ENCODE results near the gene SLC10A6.

The SLC10A6 gene

GRCh38 chr4:86819561-86819960, 29.6 kb downstream of the SLC10A6 start:
- Histone ChIP-seq H3K4me1 (ENCODE audit: insufficient read depth, low read length) (no peaks in the 10 kb centered on the region), H3K36me3 (ENCODE audit: insufficient read depth, low read length) (no peaks in the 10 kb centered on the region)

DNA sequence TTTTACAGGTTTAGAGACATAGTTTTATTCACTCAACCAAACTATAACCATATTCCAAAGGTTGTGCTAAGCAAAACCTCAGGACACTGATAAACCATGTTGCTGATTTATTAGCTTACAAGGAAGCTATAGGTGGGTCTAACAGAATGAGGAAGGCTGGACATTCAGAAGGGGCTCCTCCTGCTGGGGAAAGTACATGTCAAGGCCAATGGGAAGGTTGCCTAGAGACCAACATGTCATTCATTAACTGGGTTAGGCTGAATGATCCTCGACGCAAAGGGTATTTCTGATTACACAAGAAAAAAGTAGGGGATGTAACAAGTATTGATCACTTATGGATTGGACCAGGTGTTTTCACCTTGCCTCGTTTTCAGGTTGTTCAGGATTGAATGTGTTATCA, 30.3 kb downstream of the SLC10A6 start:
- Histone ChIP-seq H3K27me3 (ENCODE audit: control insufficient read depth in 1 of 2, insufficient read depth in 2 of 2, low read length in 2 of 2) (no peaks in the 10 kb centered on the region), H3K4me3 (ENCODE audit: low read depth in 1 of 2, low read length in 2 of 2) (no peak overlapping the region), H3K9me3 (ENCODE audit: low read length) (no peaks in the 10 kb centered on the region), H3K9ac (ENCODE audit: low read length) (no peak overlapping the region), H3K4me1 (ENCODE audit: insufficient read depth, low read length) (no peaks in the 10 kb centered on the region), H3K36me3 (ENCODE audit: insufficient read depth, low read length) (no peaks in the 10 kb centered on the region), H3K27ac (ENCODE audit: low read depth, low read length) (no peak overlapping the region)

More at GRCh38 chr4:86819561-86819960, 29.6 kb downstream of the SLC10A6 start:
- H3K4me3 ChIP-seq (ENCODE audit: low read depth in 1 of 2, low read length in 2 of 2) = no peak overlapping the region
- H3K9ac ChIP-seq (ENCODE audit: low read length) = no peak overlapping the region
- H3K27me3 ChIP-seq (ENCODE audit: control insufficient read depth in 1 of 2, insufficient read depth in 2 of 2, low read length in 2 of 2) = no peaks in the 10 kb centered on the region
- no peaks in the 10 kb centered on the region for H3K9me3 ChIP-seq (ENCODE audit: low read length)
- H3K27ac ChIP-seq (ENCODE audit: low read depth, low read length) = no peak overlapping the region

GRCh38 chr4:86818211-86818610, 31.0 kb downstream of the SLC10A6 start:
- H3K4me1 ChIP-seq (ENCODE audit: insufficient read depth, low read length) = no peaks in the 10 kb centered on the region
- no peaks in the 10 kb centered on the region for H3K9me3 ChIP-seq (ENCODE audit: low read length)
- no peak overlapping the region for H3K27ac ChIP-seq (ENCODE audit: low read depth, low read length)
- no peaks in the 10 kb centered on the region for H3K27me3 ChIP-seq (ENCODE audit: control insufficient read depth in 1 of 2, insufficient read depth in 2 of 2, low read length in 2 of 2)
- H3K36me3 ChIP-seq (ENCODE audit: insufficient read depth, low read length) = no peaks in the 10 kb centered on the region
- H3K9ac ChIP-seq (ENCODE audit: low read length) = no peak overlapping the region
- no peak overlapping the region for H3K4me3 ChIP-seq (ENCODE audit: low read depth in 1 of 2, low read length in 2 of 2)

DNA sequence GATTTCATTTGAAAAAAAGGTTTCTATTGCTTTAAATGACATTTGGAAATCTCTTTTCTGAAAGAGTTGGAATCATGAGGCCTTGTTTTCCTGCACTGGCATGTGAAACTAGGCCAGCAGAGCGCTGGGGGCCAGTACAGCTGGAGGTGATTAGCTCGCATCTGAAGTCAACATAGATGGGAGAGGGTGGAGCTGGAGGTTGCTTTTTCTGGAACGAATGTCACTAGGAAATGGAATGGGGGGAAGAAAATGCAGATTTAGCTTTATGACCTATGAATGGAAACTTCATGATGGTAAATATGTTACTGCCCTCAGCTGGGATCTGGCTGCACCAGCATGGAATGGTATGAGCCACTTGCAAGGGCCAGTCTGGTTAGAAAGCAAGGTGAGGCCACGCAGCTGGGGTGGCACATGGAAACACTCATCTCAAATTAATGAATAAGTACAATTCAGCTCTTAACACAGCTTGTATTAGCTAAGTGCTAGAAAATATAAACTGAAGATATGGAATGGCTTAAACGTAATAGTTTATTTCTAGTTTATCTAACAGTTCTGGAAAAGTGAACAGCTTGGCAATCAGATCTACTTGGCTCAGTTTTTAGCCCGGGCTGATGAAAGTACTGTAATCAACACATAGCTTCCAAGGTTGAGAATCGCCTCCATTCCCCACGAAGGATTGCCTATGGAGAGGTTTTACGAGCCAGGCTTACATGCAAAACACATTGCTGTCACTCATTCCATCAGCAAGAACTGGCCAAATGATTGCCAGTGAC, 32.5 kb downstream of the SLC10A6 start:
- Histone ChIP-seq H3K27ac (ENCODE audit: low read depth, low read length) (no peak overlapping the region), H3K4me1 (ENCODE audit: insufficient read depth, low read length) (no peaks in the 10 kb centered on the region), H3K9me3 (ENCODE audit: low read length) (no peaks in the 10 kb centered on the region), H3K4me3 (ENCODE audit: low read depth in 1 of 2, low read length in 2 of 2) (no peak overlapping the region), H3K9ac (ENCODE audit: low read length) (no peak overlapping the region), H3K27me3 (ENCODE audit: control insufficient read depth in 1 of 2, insufficient read depth in 2 of 2, low read length in 2 of 2) (no peaks in the 10 kb centered on the region), H3K36me3 (ENCODE audit: insufficient read depth, low read length) (peaks cover under 1% of the 10 kb centered on the region)

DNA sequence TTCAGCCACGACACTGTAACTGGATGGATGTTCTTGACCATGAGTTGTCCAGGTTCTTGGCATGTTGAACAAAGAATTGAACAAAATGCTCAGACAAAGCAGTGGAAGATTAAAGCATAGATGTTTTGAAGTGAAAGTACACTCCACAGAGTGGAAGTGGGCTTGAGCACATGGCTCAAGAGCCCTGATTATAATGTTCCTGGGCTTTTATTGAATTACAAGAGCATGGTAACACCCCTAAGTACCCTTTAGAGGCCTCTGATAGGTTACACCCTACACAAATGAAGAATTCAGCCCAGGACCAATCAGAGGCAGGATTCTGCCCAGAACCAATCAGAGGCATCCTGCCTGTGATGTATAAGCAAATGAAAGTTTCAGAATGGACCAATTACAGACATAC, 33.5 kb downstream of the SLC10A6 start:
- Histone ChIP-seq H3K4me3 (ENCODE audit: low read depth in 1 of 2, low read length in 2 of 2) (no peak overlapping the region), H3K27me3 (ENCODE audit: control insufficient read depth in 1 of 2, insufficient read depth in 2 of 2, low read length in 2 of 2) (no peaks in the 10 kb centered on the region), H3K36me3 (ENCODE audit: insufficient read depth, low read length) (peaks cover 6% of the 10 kb centered on the region), H3K4me1 (ENCODE audit: insufficient read depth, low read length) (no peaks in the 10 kb centered on the region), H3K27ac (ENCODE audit: low read depth, low read length) (no peak overlapping the region), H3K9ac (ENCODE audit: low read length) (no peak overlapping the region), H3K9me3 (ENCODE audit: low read length) (no peaks in the 10 kb centered on the region)

DNA sequence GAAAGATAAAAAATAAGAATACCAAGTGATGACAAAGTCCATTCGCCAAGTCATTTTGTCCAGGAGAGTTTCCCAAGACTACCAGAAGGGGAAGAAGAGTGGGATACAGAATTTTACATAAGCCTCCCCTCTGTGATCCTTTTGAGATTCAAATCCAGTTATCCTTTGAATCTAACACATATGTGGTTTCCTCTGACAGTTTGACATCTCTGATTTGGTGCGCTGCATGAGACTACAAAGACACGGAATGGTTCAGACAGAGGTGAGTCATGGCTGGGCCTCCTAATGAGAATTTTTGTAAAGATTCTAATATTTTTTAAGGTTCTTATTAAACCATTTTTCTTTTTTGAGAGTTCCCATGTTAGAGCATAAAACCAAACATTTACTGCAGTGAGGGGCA, 38.3 kb downstream of the SLC10A6 start:
- no peak overlapping the region for H3K27ac ChIP-seq (ENCODE audit: low read depth, low read length)
- H3K36me3 ChIP-seq (ENCODE audit: insufficient read depth, low read length) = peaks cover 6% of the 10 kb centered on the region
- no peaks in the 10 kb centered on the region for H3K4me1 ChIP-seq (ENCODE audit: insufficient read depth, low read length)
- no peaks in the 10 kb centered on the region for H3K9me3 ChIP-seq (ENCODE audit: low read length)
- no peaks in the 10 kb centered on the region for H3K27me3 ChIP-seq (ENCODE audit: control insufficient read depth in 1 of 2, insufficient read depth in 2 of 2, low read length in 2 of 2)
- H3K9ac ChIP-seq (ENCODE audit: low read length) = no peak overlapping the region
- H3K4me3 ChIP-seq (ENCODE audit: low read depth in 1 of 2, low read length in 2 of 2) = no peak overlapping the region

GRCh38 chr4:86809809-86810208, 39.4 kb downstream of the SLC10A6 start:
- Histone ChIP-seq H3K27me3 (ENCODE audit: control insufficient read depth in 1 of 2, insufficient read depth in 2 of 2, low read length in 2 of 2) (no peaks in the 10 kb centered on the region), H3K9me3 (ENCODE audit: low read length) (no peaks in the 10 kb centered on the region), H3K27ac (ENCODE audit: low read depth, low read length) (no peak overlapping the region), H3K4me1 (ENCODE audit: insufficient read depth, low read length) (no peaks in the 10 kb centered on the region), H3K4me3 (ENCODE audit: low read depth in 1 of 2, low read length in 2 of 2) (no peak overlapping the region), H3K36me3 (ENCODE audit: insufficient read depth, low read length) (peaks cover 6% of the 10 kb centered on the region), H3K9ac (ENCODE audit: low read length) (no peak overlapping the region)

DNA sequence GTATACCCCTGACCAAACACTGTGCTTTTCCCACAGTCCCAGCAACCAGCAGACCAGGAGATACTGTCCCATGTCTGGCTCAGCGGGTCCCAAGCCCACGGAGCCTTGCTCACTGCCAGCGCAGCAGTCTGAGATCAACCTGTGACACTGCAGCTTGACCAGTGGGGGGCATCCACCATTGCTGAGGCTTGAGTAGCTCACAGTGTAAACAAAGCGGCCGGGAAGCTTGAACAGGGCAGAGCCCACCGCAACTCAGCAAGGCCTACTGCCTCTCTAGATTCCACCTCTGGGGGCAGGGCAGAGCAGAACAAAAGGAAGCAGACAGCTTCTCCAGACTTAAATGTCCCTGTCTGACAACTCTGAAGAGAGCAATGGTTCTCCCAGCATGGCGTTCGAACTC, 58.1 kb downstream of the SLC10A6 start:
- Histone ChIP-seq H3K27ac (ENCODE audit: low read depth, low read length) (no peak overlapping the region), H3K27me3 (ENCODE audit: control insufficient read depth in 1 of 2, insufficient read depth in 2 of 2, low read length in 2 of 2) (no peaks in the 10 kb centered on the region), H3K4me1 (ENCODE audit: insufficient read depth, low read length) (no peaks in the 10 kb centered on the region), H3K9me3 (ENCODE audit: low read length) (no peaks in the 10 kb centered on the region), H3K9ac (ENCODE audit: low read length) (no peak overlapping the region), H3K4me3 (ENCODE audit: low read depth in 1 of 2, low read length in 2 of 2) (no peak overlapping the region), H3K36me3 (ENCODE audit: insufficient read depth, low read length) (peaks cover 6% of the 10 kb centered on the region)

- Histone ChIP-seq H3K4me1 (ENCODE audit: insufficient read depth, low read length) (no peaks in the 10 kb centered on the region), H3K36me3 (ENCODE audit: insufficient read depth, low read length) (peaks cover 6% of the 10 kb centered on the region), H3K9me3 (ENCODE audit: low read length) (no peaks in the 10 kb centered on the region), H3K27ac (ENCODE audit: low read depth, low read length) (no peak overlapping the region), H3K27me3 (ENCODE audit: control insufficient read depth in 1 of 2, insufficient read depth in 2 of 2, low read length in 2 of 2) (no peaks in the 10 kb centered on the region), H3K9ac (ENCODE audit: low read length) (no peak overlapping the region), H3K4me3 (ENCODE audit: low read depth in 1 of 2, low read length in 2 of 2) (no peak overlapping the region)
These were observed 60.4 kb downstream of the SLC10A6 start for GRCh38 chr4:86788826-86789225.

DNA sequence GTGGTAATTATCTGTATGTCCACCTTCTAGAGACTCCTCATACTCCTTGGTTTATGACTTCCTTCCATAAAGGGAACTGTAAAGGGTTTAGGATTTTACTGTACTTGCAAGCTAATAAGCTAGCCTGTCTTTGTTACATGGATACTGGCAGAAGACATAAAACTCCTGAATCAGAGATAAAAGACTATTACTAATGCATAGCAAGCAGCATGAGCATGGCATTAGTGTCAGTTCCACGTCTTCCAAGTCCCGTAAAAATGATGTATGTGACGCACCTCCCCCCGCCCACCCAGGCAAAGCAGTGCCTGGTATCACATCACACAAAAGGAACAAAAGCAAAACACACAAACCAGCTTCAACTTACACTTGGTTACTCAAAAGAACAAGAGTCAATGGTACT, 71.0 kb downstream of the SLC10A6 start:
- H3K4me3 ChIP-seq (ENCODE audit: low read depth in 1 of 2, low read length in 2 of 2) = no peak overlapping the region
- H3K36me3 ChIP-seq (ENCODE audit: insufficient read depth, low read length) = no peaks in the 10 kb centered on the region
- H3K9me3 ChIP-seq (ENCODE audit: low read length) = no peaks in the 10 kb centered on the region
- no peak overlapping the region for H3K9ac ChIP-seq (ENCODE audit: low read length)
- no peak overlapping the region for H3K27ac ChIP-seq (ENCODE audit: low read depth, low read length)
- no peaks in the 10 kb centered on the region for H3K27me3 ChIP-seq (ENCODE audit: control insufficient read depth in 1 of 2, insufficient read depth in 2 of 2, low read length in 2 of 2)
- H3K4me1 ChIP-seq (ENCODE audit: insufficient read depth, low read length) = no peaks in the 10 kb centered on the region

DNA sequence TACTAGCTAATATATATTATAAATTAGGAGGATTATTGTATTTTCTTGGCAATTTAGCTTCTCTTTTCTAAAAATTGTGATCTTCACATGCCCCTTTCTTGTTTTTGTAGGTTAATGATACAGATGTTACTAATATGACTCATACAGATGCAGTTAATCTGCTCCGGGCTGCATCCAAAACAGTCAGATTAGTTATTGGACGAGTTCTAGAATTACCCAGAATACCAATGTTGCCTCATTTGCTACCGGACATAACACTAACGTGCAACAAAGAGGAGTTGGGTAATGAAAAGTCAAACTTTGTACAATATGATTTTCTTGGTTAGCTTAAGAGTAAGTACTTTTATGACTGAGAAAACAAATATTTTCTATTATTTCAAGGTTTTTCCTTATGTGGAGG, 74.1 kb downstream of the SLC10A6 start:
- H3K36me3 ChIP-seq (ENCODE audit: insufficient read depth, low read length) = peaks cover 9% of the 10 kb centered on the region
- no peaks in the 10 kb centered on the region for H3K4me1 ChIP-seq (ENCODE audit: insufficient read depth, low read length)
- no peak overlapping the region for H3K9ac ChIP-seq (ENCODE audit: low read length)
- H3K4me3 ChIP-seq (ENCODE audit: low read depth in 1 of 2, low read length in 2 of 2) = no peak overlapping the region
- no peaks in the 10 kb centered on the region for H3K9me3 ChIP-seq (ENCODE audit: low read length)
- no peaks in the 10 kb centered on the region for H3K27me3 ChIP-seq (ENCODE audit: control insufficient read depth in 1 of 2, insufficient read depth in 2 of 2, low read length in 2 of 2)
- H3K27ac ChIP-seq (ENCODE audit: low read depth, low read length) = no peak overlapping the region
